ENCODE data around the gene PSMB5. TPM values are rescaled to one million over a fixed set of nuclear protein-coding genes. Genes with fewer than 3 reads are reported as not detected.

PSMB5 gene
- 210 and 299 TPM in 2 replicates for total RNA-seq (ENCODE audit: low replicate concordance)

GRCh38 chr14:23034498-23035302 is at the start of gene PSMB5:
Gene PSMB5, minus strand, starts transcription at chr14:23034900. Its CDS starts 19 bp downstream, at chr14:23034881.

DNA sequence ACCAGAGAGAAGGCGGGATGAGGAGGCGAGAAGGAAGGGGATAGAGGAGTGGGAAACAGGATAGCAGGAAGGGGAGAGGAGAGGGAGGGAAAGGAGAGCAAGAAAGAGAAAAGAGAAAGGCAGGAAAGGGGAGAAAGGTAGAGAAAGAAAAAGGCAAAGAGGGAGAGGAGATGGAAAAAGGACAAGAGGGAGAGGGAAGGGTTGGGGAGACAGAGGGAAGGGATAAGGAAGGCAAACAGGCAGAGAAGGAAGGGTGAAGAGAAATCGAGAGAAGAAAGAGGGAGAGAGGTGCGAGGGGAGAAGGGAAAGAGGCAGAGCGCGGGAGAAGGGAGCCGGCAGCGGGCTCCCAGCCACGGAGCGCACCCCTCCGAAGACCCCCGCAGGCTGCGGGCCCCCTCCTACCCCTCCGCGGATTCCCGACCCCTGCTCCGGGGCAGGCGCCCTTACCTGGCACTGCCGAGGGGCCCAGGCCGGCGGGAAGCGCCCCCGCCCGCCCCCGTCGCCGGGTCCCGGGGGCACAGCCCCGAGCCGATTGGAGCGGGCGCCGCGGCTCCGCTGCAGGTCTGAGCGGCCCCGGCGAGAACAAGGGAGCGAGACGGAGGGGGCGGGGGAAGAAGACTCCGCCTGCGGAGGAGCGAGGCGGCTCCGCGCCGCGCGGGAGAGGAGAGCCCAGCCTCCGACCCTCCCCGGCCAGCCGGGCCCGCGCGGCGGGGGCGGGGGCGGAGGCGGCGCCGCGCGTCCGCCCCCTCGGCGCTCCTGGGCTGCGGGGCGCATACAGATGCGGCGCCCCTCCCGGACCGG is 22.5 kb upstream of the PSMB5 start, which contains the start of gene CDH24:
Gene CDH24, minus strand, starts transcription at position 565 of the 801 bp plus-strand sequence. CDS start 1,787 bp downstream, outside the sequence.

DNA sequence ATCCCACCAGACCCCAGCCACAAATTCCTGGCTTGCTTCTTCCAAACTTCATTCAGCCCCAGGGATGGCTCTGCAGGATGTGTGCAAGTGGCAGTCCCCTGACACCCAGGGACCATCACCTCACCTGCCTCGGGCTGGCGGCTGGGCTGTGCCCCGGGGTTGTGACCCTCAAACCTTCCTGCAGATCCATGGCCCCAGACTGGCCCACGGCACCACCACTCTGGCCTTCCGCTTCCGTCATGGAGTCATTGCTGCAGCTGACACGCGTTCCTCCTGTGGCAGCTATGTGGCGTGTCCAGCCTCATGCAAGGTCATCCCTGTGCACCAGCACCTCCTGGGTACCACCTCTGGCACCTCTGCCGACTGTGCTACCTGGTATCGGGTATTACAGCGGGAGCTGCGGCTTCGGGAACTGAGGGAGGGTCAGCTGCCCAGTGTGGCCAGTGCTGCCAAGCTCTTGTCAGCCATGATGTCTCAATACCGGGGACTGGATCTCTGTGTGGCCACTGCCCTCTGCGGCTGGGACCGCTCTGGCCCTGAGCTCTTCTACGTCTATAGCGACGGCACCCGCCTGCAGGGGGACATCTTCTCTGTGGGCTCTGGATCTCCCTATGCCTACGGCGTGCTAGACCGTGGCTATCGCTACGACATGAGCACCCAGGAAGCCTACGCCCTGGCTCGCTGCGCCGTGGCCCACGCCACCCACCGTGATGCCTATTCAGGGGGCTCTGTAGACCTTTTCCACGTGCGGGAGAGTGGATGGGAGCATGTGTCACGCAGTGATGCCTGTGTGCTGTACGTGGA is 7.7 kb upstream of the PSMB5 start, which contains the start of gene PSMB11:
Gene PSMB11, plus strand, starts transcription at position 51 of the 804 bp plus-strand sequence. Its CDS starts 14 bp downstream, at position 65.

DNA sequence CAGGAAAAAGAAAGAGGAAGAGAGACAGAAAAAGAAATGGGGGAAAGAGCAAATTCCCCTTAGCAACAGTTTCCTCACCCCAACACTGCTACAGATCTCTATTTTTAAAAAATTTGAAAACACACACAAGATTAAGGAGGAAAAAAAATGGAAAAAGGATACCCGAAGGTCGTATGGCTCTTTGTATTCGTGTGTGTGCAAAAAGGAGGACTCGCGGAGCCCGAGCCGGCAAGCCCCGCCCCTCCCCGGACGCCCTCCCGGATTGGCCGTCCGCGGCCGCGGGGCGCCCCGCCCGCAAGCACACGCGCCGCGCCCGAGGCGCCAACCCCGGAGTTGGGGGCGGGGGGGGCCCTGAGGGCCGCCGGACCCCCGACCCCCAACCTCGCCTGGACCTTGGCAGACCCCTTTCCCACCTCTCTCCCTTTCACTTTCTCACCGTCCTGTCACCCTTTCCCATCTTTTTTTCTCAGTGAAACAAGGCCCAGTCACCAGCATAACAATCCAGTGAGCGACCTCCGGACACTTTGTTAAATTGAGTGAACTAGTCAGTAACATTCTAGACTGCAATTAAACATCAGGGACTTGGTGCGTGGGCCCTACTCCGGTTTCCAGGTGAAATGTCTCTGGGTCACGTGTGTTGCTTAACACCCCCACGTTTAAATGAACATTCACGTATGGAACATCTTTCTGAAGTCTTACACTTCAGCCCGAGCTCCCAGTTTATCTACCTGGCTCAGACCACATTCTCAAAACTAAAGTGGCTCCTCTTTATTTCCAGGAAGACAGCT is 24.6 kb downstream of the PSMB5 start, which contains the start of gene C14orf93:
Gene C14orf93, minus strand, starts transcription at position 205 of the 788 bp plus-strand sequence. CDS start 11,120 bp downstream, outside the sequence.

DNA sequence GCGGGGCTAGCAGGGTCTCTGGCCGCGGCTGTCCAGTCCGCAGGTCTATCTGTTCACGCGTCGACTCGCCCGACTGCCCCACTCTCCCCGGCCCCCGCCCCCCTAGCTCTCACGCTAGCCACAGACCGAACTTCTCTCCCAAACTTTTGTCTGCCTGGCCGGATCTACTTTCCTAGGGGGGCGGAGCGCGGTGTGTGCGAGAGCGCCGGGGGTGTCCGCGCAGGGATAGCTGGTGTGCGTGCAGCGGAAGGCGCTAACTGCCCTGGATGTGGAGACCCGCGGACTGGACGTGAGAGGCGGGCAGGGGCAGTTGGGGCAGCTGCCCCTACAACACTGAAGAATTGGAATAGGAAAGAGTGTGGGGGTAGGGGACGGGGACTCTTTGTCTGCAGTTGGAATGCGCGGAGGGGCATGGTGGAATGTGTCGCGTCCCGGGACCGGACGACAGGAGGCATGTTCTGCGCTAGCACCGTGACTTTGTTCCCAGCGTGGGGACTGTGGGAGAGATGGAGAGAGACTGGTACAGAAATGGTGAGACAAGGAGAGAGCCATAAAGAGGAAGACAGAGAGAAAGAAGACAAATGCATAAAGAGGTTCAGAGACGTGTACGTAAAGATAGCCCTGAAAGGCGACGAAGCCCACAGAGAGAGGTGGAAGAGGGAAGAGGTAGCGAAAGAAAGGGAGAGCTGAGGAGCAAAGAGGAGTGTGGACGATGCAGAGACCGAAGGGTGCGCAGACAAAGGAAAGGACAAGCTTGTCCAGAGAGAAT is 52.0 kb downstream of the PSMB5 start, which contains the start of gene AJUBA:
Gene AJUBA, minus strand, starts transcription at position 75 of the 769 bp plus-strand sequence. CDS start 285 bp downstream, outside the sequence.

Other genes starting within 250 kb of the PSMB5 start
- 1.2 and 16.2 TPM in 2 replicates for gene SLC7A7, start 219.5 kb downstream of the PSMB5 start, total RNA-seq (ENCODE audit: low replicate concordance)
- 39.5 and 75.6 TPM in 2 replicates for gene MRPL52, start 205.0 kb downstream of the PSMB5 start, total RNA-seq (ENCODE audit: low replicate concordance)
- gene MMP14, start 198.3 kb downstream of the PSMB5 start, total RNA-seq (ENCODE audit: low replicate concordance) = 361 and 371 TPM in 2 replicates
- 47.1 and 59.4 TPM in 2 replicates for gene LRP10, start 163.2 kb downstream of the PSMB5 start, total RNA-seq (ENCODE audit: low replicate concordance)
- gene REM2, start 151.7 kb downstream of the PSMB5 start, total RNA-seq (ENCODE audit: low replicate concordance) = 0.08 TPM in 1 of 2 replicates, not detected in the other
- gene RBM23, start 115.8 kb downstream of the PSMB5 start, total RNA-seq (ENCODE audit: low replicate concordance) = 46.7 and 118 TPM in 2 replicates
- gene PRMT5, start 105.5 kb downstream of the PSMB5 start, total RNA-seq (ENCODE audit: low replicate concordance) = 61.3 and 86.6 TPM in 2 replicates
- 27.0 and 29.3 TPM in 2 replicates for gene HAUS4, start 77.8 kb downstream of the PSMB5 start, total RNA-seq (ENCODE audit: low replicate concordance)
- 19.2 and 54.1 TPM in 2 replicates for gene AJUBA, start 52.3 kb downstream of the PSMB5 start, total RNA-seq (ENCODE audit: low replicate concordance)
- gene C14orf93, start 24.8 kb downstream of the PSMB5 start, total RNA-seq (ENCODE audit: low replicate concordance) = 6.2 and 10.6 TPM in 2 replicates
- not detected in 2 replicates for gene PSMB11, start 7.3 kb upstream of the PSMB5 start, total RNA-seq (ENCODE audit: low replicate concordance)
- 4.0 and 4.9 TPM in 2 replicates for gene CDH24, start 22.6 kb upstream of the PSMB5 start, total RNA-seq (ENCODE audit: low replicate concordance)
- gene ACIN1, start 60.2 kb upstream of the PSMB5 start, total RNA-seq (ENCODE audit: low replicate concordance) = 55.7 and 70.0 TPM in 2 replicates
- gene C14orf119, start 60.6 kb upstream of the PSMB5 start, total RNA-seq (ENCODE audit: low replicate concordance) = 53.4 and 58.8 TPM in 2 replicates
- gene CIROP, start 70.1 kb upstream of the PSMB5 start, total RNA-seq (ENCODE audit: low replicate concordance) = 0.12 TPM in 1 of 2 replicates, not detected in the other
- not detected in 2 replicates for gene CEBPE, start 84.4 kb upstream of the PSMB5 start, total RNA-seq (ENCODE audit: low replicate concordance)
- 0.15 and 16.1 TPM in 2 replicates for gene SLC7A8, start 148.8 kb upstream of the PSMB5 start, total RNA-seq (ENCODE audit: low replicate concordance)
- gene RNF212B, start 203.0 kb upstream of the PSMB5 start, total RNA-seq (ENCODE audit: low replicate concordance) = not detected in 2 replicates